ENCODE data around the gene RAB33B.

GRCh38 chr4:139465922-139466321 lies 12.0 kb downstream of the RAB33B start:
- TF ChIP-seq CTCF (IDR thresholded peaks at IDR 0.05) (no peak), EZH2 (IDR thresholded peaks at IDR 0.05) (no peak), EZH2phosphoT487 (IDR thresholded peaks at IDR 0.05) (no peak)
